MV-4-11 (cell line): ENCODE results near the gene NTNG2.
"Not testable (repeated sequence)": the region's sequence is repeated elsewhere in the genome, so short reads cannot be mapped to it uniquely, and the experiment has no call there.

Source experiments
- DNase-seq: peaks from one replicate; lab custom pipeline; 2025; lab: John Stamatoyannopoulos, UW

Gene NTNG2, protein sequence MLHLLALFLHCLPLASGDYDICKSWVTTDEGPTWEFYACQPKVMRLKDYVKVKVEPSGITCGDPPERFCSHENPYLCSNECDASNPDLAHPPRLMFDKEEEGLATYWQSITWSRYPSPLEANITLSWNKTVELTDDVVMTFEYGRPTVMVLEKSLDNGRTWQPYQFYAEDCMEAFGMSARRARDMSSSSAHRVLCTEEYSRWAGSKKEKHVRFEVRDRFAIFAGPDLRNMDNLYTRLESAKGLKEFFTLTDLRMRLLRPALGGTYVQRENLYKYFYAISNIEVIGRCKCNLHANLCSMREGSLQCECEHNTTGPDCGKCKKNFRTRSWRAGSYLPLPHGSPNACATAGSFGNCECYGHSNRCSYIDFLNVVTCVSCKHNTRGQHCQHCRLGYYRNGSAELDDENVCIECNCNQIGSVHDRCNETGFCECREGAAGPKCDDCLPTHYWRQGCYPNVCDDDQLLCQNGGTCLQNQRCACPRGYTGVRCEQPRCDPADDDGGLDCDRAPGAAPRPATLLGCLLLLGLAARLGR

GRCh38 chr9:132161743-132162184 lies at the start of gene NTNG2:
TSS of gene NTNG2 (plus strand) at chr9:132162058. CDS start at chr9:132166832, 4,774 bp downstream.
- DNase-seq, result no peak

DNA sequence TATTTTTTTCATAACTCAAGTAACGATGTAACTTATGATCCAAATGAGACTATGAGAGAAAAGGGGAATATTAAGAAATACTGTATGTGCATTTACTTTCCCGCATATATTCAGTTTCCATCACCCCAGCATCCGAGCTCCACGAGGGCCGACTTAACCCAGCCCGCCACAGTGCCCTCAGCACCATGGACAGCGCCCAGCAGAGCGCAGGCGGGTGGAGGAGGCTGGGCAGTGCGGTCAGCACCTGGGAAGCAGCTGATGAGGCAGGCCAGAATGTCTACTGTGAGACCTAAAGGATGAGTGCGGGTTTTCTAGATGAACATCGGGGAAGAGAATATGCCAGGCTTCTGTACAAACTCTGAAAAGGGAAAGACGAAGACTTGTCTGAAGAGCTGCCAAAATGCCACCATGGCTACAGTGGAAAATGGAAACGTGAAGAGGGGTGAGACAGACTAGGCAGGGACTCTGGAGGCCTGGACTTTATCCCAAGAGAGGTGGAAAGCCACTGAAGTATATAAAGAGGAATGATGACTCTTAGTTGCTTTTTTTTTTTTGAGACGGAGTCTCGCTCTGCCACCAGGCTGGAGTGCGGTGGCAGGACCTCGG lies 47.7 kb upstream of the NTNG2 start:
- DNase-seq, result no peak

DNA sequence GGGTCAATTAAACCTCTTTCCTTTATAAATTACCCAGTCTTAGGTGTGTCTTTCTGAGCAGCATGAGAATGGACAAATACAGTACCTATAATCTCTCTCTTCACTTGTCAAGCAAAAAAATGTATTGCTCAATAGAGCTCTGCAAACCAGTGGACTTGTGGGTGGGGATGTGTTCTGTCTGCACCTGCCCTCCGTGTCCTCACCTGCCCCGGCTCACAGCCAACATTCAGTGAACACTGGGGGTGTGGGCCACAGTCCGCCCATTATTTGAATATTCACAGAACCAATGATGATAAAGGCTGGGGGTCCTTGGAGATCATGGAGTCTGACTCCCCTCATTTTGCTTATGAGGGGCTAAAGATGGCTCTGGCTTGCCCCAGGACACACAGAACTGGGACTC lies 45.3 kb upstream of the NTNG2 start:
- DNase-seq, result no peak

GRCh38 chr9:132117694-132118093 lies 44.2 kb upstream of the NTNG2 start:
- DNase-seq, result no peak

DNA sequence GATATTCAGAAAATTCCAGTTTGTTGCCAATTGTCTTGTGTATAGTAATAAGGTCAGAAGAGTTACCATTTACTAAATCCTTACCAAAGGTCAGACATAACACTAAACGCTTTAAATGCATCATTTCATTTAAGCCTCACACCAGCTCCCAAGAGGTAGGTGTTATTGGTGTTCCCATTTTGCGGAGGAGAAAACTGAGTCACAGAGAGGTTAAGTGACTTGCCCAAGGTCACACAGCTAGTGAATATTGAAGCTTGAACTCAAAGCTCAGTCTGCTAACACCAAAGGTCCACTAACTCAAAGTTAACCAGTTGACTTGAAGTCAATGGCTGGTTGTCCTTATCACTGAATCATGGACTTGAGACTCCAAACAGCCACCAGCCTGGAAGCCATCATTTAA lies 40.8 kb upstream of the NTNG2 start:
- DNase-seq, result no peak

DNA sequence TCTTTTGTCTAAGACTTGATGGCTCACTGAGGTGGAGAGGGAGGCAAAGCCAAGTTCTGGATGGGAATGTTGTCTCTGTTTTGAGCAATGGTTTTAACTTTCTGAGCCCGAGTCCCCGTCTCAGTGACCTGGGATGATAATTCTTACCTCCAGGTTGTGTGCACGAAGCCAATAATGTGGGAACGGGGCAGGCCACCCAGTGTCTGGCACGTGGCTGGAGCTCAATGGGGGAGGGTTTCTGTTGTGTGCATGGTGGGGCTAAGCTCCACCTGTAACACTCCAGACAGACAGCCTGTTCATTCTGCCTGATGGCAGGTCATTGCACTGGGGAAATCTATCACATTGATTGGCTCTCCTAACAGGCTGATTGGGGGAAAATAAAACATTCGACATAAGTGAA lies 37.1 kb upstream of the NTNG2 start:
- DNase-seq, result no peak

DNA sequence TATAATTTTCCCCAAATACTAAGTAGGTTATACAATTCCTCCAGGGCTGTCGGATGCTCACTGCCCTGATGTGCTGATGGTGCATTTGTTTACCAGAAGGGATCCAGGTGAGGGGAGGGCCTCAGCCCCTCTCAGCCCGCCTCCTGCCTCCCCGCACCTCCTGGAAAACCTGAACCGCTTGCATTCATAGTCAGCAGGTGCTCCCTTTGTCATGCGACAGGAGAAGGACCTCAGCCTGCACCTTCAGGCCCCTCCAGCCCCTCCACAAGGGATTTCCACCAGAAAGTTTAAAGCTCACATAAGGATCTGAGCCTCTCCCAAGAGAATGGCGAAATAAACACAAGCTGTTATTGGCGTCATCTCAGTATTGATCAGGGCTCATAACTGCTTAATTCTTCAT lies 36.5 kb upstream of the NTNG2 start:
- DNase-seq, result no peak

GRCh38 chr9:132125944-132126679 lies 35.7 kb upstream of the NTNG2 start:
- no peak for DNase-seq

- DNase-seq, result no peak
These were observed 35.1 kb upstream of the NTNG2 start for GRCh38 chr9:132126680-132127236.

- DNase-seq, result no peak
These were observed 33.8 kb upstream of the NTNG2 start for GRCh38 chr9:132127888-132128534.

- DNase-seq, result no peak
These were observed 32.3 kb upstream of the NTNG2 start for GRCh38 chr9:132129535-132129934.

DNA sequence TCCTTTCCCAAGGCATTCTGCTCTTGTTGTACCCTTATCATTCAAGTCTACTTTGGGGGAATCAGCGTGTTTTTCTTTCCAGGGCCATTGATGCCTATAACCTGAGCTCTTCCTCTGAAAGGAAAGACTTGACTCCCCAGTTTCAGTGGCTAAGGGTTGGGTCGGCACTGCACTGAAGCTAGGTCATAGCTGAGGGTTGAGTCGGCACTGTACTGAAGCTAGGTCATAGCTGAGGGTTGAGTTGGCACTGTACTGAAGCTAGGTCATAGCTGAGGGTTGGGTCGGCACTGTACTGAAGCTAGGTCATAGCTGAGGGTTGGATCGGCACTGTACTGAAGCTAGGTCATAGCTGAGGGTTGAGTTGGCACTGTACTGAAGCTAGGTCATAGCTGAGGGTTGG lies 27.8 kb upstream of the NTNG2 start:
- not testable (repeated sequence) for DNase-seq

- DNase-seq, result no peak
These were observed 26.4 kb upstream of the NTNG2 start for GRCh38 chr9:132135456-132135855.

DNA sequence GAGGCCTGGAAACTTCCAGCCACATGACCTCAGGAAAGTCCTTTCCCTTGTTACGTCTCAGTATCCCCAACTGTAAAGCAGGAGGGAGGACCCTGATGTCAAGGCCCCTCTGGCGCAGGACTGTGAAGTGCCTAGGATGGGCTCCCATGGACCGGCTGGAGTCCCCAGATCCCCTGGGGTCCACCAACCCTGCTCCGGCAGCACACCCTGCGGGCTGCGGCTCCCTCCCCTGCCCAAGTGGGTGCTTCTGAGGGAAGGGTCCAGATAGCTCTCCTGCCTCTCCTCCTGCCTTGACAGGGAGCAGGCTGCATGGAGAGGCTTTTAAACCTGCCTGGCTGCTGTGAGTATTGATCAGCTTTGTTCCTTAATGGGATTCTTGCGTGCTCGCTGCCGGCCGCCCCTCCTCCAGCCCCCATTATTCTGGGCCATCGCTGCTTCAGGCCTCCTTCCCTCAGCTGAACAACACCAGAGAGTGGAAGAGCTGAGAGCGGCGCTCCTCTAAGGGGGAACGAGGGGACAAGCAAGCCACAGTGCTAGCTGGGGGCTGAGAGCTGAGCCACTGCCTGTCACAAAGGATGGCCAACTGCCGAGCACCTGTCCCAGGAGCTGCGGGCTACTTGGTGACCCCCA lies 25.6 kb upstream of the NTNG2 start:
- no peak for DNase-seq

DNA sequence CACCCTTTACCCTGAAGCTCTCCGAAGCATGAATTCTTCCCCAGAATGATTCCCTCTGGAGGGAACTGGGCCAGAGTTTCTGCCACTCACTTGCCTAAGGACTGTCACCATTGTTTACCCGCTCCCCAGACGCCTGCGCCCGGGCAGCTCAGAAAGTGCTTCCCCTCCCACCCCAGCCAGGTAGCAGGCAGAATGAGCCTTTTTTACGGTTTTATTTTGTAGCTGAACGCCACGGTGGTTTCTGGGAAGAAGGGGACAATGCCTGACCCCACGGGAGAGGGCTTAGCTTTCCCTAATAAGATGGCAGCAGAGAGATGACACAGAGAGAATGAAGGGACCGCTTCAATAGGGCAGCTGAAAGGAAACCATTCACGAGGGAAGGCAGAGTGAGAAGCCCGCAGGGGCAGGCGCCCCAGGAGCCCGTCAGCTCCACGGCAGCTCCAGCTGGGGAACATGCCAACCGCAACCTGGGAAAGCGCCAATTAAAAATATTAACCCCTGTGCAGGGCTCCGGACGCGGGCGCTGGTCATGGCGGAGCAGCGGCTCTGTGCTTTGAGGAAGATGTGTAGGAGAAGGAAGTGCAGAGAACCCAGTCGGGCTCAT lies 20.4 kb upstream of the NTNG2 start:
- DNase-seq, result no peak

- no peak for DNase-seq
These were observed 19.8 kb upstream of the NTNG2 start for GRCh38 chr9:132141948-132142594.

GRCh38 chr9:132142924-132143323 lies 18.9 kb upstream of the NTNG2 start:
- no peak for DNase-seq

DNA sequence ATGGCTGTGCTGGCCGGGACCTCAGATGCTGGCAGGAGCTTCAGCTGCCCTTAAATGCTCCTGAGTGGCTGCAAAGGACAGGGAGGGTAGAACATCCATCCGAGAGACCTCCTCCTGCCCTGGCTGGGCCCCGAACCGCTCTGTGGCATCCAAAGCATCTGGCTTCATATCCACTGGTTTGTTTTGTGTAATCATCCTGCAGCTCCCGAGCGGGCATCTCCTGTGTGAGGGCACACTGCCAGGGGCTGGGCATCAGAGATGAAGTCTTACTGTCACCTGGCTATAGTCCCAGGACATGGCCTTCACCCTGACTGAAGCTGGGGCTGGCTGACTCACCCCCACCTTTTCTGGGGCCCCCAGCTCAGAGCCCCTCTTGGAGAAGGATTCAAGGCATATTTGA lies 18.5 kb upstream of the NTNG2 start:
- no peak for DNase-seq

GRCh38 chr9:132144708-132145365 lies 17.0 kb upstream of the NTNG2 start:
- no peak for DNase-seq

- DNase-seq, result no peak
These were observed 15.8 kb upstream of the NTNG2 start for GRCh38 chr9:132146039-132146438.
